Fibroblast of villous mesenchyme (primary cell): ENCODE data around the gene PTPN18. TPM values are rescaled to one million over a fixed set of nuclear protein-coding genes. Genes with fewer than 3 reads are reported as not detected.

ENCODE experiments used
- DNase-seq: peaks from one replicate; pipeline ENCODE4 v3.0.0-alpha.2; 2010; ENCODE audit warnings: low read depth
- H3K4me3 ChIP-seq: 2 replicates; pipeline ENCODE4 v1.5.1; 2011; ENCODE audit warnings: low read depth, mild to moderate bottlenecking, low read length
- total RNA-seq: library from RNA; depleted of rRNA; stranded (reverse); fragments of >200 nt; gene quantifications from 2 replicates; pipeline ENCODE4 v1.2.3, GENCODE V29; 2012
- TF ChIP-seq, protein P1 (sequence below): IDR thresholded peaks from 2 replicates; pipeline ENCODE4 v1.5.1; 2012; ENCODE audit warnings: low read depth, mild to moderate bottlenecking, low read length; ENCODE audit not compliant: insufficient read depth

The PTPN18 gene
- total RNA-seq, 1 donor, result 17.7 TPM

DNA sequence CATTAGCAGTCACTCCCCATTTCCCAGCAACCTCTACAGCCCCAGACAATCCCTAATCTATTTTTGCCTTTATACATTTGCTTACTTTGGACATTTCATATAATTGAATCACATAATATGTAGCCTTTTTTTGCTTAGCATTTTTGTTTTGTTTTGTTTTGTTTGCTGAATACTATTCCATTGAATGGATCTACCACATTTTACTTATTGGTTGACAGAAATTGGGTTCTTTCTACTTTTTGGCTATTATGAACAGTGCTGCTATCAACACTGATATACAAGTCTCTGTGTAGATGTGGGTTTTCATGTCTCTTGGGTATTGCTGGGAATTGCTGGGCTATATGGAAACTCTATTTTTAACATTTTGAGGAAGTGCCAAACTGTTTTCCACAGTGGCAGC lies 7.6 kb downstream of the PTPN18 start:
- no peak overlapping the region for H3K4me3 ChIP-seq
- DNase-seq, result no peak
- TF ChIP-seq, protein P1, sequence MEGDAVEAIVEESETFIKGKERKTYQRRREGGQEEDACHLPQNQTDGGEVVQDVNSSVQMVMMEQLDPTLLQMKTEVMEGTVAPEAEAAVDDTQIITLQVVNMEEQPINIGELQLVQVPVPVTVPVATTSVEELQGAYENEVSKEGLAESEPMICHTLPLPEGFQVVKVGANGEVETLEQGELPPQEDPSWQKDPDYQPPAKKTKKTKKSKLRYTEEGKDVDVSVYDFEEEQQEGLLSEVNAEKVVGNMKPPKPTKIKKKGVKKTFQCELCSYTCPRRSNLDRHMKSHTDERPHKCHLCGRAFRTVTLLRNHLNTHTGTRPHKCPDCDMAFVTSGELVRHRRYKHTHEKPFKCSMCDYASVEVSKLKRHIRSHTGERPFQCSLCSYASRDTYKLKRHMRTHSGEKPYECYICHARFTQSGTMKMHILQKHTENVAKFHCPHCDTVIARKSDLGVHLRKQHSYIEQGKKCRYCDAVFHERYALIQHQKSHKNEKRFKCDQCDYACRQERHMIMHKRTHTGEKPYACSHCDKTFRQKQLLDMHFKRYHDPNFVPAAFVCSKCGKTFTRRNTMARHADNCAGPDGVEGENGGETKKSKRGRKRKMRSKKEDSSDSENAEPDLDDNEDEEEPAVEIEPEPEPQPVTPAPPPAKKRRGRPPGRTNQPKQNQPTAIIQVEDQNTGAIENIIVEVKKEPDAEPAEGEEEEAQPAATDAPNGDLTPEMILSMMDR, result no peak

DNA sequence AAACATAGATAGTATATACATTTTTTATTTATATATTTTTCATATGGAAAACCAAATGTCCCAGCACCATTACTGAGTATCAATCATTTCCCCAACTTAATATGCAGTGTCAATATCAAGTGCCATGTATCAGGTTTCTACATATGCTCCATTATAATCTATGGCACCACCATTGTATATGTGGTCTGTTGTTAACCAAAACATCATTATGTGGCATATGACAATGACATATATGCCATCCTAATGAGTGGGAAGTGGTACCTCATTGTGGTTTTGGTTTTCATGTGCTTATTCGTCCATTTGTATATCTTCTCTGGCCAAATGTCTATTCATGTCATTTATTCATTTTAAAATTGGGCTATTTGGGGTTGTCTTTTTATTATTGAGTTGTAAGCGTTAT lies 9.2 kb downstream of the PTPN18 start:
- TF ChIP-seq, protein P1, result no peak
- H3K4me3 ChIP-seq, result no peak overlapping the region
- DNase-seq, result no peak

DNA sequence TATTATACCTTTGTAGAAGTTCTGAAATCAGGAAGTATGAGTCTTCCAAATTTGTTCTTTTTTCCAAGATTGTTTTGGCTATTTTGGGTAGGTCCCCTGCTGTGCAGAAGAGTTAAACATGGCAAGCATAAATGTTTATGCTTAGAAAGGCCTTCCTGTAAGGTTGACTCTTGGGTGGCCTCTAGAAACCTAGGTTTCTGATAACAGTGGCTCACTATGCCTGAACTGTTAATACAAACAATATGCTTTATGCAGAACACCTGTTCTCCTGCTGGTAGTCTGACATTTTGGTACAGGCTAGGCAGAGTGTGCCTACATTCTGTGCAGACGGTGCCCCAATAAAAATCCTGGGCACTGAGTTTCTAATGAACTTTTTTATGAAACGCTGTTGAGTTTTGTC lies 10.1 kb downstream of the PTPN18 start:
- H3K4me3 ChIP-seq, result no peak overlapping the region
- DNase-seq, result no peak
- TF ChIP-seq, protein P1, result no peak

DNA sequence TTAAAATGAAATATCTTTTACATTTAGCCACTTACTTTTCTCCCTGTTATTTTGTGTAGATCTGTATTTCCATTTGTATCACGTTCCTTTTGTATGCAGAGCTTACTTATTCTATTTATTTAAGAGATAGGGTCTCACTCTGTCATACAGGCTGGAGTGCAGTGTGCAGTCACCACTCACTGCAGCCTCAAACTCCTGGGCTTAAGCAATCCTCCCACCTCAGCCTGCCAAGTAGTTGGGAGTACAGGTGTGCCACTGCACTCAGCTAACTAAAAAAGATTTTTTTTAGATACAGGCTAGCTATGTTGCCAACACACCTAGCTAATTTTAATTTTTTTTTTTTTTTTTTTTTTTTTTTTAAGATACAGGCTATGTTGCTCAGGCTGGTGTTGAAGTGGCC lies 10.9 kb downstream of the PTPN18 start:
- no peak overlapping the region for H3K4me3 ChIP-seq
- TF ChIP-seq, protein P1, result no peak
- DNase-seq, result no peak

DNA sequence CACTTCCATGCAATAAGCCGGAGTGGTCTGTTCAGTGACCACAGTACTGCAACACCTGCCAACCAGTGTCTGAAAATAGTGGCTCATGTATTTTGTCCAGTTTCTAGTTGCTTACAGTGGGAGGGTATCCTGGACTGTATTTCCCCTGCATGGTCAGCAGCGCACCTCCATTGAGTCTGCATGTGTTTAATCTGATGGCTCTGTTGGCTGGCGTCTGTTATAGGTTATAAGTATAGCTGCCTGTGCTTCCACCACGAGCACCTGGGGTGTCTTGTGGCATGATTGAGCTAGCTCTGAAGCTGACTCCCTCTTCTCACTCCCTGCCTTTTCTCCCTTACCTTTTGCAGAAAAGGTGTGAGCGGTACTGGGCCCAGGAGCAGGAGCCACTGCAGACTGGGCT lies 12.9 kb downstream of the PTPN18 start:
- no peak overlapping the region for H3K4me3 ChIP-seq
- DNase-seq, result no peak
- TF ChIP-seq, protein P1, result no peak

DNA sequence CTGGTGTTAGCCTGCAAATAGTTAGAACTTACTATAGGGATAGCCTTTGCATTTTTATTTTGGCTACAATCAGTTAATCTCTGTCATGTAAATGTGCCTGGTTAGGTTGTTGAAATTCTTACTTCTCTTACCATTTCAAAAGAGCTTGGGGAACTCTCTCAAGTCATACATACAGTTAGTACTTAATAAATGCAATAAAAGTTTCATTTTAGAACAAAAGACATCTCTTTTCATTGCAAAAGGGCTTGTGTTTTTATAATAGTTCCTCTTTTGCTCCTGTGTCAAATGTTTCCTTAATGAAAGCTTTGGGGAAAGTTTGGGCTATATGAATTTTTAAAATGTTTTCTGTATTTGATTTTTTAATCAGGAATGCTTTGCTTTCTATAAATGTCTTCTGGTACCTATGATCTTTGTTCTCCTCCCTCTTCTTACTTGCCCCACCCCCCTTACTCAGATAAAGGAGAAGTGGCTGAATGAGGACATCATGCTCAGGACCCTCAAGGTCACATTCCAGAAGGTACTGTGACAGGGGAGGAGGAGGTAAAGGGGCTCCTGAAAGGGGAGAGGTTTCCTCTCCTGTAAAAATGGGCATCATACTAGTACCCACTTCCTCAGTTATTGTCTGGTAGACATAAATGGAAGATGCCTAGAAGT lies 13.6 kb downstream of the PTPN18 start:
- DNase-seq, result no peak
- TF ChIP-seq, protein P1, result no peak
- H3K4me3 ChIP-seq, result no peak overlapping the region

DNA sequence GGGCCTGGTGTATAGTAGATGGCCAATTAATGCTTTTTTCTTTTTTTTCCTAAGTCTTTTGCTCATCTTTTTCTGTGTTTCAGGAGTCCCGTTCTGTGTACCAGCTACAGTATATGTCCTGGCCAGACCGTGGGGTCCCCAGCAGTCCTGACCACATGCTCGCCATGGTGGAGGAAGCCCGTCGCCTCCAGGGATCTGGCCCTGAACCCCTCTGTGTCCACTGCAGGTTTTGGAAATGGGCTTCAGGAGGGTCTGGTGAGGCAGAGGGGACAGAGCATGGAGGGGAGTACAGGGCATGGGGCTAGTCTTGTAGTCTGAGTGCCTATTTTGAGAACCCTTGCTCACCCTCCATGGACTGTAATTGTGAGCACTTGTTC lies 14.1 kb downstream of the PTPN18 start:
- TF ChIP-seq, protein P1, result no peak
- DNase-seq, result no peak
- no peak overlapping the region for H3K4me3 ChIP-seq
